Stimulated activated CD4-positive, alpha-beta T cell treated with anti-CD3 and anti-CD28 coated beads, Interleukin-12 subunit alpha, Interleukin-12 subunit beta, amount 100 ng/mL, for 24 hours (primary cell): ENCODE results near the gene SMYD3.
"Not testable (repeated sequence)": the region's sequence is repeated elsewhere in the genome, so short reads cannot be mapped to it uniquely, and the experiment has no call there.

Source experiments
- DNase-seq, 2 experiments: peaks; one replicate each; pipeline ENCODE4 v3.0.0-alpha.2; 2020; ENCODE audit warnings: low read depth in 2 of 2

The SMYD3 gene

DNA sequence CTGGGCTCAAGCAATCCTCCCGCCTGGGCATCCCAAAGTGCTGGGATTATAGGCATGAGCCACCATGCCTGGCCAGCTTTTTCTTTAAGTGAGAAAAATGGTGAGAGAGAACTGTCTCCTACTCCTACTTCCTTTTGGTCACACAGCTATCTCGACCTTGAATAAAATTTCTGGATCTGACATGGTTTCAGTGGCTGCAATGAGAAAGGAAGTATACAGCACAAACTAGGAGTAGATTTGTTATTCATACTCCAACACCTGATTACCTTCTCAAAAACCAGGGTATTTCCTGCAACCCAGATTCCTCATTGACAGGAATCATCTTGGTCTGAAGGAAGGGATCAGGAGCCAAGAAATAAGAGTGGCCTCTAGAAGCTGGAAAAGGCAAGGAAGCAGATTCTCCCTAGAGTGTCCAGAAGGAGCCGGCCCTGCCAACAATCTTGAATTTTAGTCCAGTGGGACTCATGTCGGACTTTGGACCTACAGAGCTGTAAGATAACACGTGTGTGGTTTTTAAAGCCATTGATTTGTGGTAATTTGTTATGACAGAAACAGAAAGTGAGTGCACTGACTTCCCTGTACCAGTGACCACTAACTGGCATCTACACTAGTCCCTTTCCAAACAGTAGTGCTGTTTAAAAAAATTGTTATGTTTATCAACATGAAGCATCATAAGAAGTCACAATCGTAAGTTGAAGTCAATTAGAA is 516.6 kb downstream of the SMYD3 start:
- no peak for DNase-seq

DNA sequence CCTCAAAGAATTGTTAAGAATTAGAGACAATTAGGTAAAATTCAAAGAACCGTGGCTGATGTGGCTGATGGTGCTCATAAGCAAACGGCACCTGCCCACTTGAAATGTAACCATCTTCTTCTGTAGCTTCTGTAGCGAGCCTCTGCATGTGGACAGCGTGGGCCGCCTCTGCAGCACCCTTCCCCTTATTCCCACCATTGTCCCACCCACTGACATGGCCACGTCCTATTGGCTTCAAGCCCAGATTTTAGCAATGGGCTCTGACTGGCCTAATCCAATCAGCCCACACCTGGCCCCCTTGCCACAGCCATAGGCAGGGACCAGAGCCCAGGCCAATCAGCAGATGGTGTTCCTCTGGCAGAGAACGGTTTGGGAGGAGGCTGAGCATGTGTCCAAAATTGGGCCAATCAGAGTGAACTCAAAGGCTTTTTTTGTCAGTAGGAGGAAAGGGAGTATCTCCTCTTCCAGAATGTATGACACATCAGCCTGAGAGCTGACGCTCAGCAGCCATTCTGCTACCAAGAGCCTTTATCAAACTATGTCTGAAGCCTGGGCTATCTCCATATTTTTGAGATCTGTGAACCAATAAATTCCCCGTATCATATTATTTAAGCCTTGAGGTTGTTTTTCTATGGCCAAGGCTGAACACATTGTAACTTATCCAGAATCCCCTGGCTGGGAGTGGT is 518.5 kb downstream of the SMYD3 start:
- DNase-seq, result no peak

DNA sequence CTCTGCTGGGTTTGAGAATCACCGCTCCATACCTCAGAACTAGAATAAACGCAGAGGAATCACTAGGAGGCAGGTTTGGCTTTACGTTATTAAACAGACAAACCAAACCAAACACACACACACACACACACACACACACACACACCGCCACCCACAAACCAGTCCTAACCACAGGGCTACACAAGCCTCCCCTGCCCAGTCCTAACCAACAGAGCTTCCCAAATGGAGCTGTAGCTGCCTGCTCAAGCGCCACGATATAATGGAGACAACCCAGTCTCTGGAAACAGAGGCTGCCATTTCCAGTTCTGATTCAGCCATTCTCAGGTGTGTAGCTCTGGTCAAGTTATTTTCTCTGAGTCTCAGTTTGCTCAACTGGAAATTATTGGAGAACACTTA is 519.1 kb downstream of the SMYD3 start:
- DNase-seq, result no peak

DNA sequence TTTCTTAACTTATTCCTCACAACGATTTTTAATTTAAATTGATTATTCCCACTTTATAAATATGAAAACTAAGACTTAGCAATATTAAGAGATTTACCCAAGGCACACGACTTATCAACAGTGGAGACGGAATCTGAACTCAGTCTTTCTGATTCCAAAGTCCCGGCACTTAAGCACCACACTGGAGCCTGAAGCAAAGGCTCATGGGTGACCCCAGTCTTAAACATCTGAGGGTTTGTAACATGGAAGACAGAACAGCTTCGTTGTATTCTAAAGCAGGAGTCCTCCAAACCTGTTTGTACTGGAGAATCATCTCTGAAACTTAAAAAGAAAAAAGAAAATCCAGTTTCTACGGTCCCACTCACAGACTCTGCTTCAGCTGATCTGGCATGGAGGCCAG is 519.5 kb downstream of the SMYD3 start:
- DNase-seq, result no peak

DNA sequence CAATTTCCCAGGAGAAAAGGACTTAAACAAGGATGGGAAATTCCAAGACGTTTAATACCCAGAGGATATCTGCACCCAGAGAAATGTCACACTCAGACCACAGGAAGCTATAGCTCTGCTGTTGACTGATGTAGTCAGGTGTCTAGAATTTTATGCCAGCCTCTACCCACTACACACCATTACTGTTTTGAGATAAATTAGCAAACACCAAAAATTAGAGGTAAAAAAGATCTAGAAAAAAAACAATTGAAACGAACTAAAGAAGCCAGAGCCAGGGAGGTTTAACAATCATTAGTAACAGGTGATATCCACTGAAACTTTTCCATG is 519.9 kb downstream of the SMYD3 start:
- no peak for DNase-seq

DNA sequence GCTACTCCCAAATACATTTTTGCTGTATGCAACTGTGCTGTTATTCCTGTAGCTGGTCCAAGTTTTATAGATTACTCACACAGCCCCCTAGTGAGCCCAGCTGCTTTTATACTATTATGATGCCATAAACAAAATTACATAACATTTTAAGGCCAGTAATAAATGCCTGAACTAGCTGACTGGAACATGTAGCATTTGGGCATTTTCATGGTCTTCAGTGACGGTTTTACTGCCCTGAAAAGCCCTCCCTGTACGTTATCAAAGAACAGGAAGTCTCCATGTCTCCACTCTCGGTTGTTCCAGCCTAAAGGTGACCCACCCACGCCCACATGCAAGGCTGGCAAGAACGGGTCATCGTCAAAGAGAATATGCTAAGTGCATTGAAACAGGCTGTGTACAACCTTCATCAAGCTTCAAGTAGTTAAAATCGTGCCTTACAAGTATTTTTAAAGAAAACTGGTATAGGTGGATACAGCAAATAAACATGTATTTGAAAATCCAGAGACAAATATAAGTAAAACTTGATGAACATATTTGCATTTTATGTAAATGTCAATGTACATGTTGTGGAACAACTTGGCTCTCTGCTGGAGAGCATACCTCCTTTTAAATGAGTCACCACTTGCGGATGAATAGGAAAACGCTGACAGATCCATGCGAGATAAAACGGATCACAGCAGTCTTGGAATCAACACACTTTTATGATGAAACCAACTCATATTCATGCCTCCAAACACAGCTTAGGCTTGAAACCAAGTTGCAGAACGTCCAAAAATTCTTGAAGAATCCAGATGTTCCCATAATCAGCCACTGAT is 520.5 kb downstream of the SMYD3 start:
- DNase-seq, result no peak

DNA sequence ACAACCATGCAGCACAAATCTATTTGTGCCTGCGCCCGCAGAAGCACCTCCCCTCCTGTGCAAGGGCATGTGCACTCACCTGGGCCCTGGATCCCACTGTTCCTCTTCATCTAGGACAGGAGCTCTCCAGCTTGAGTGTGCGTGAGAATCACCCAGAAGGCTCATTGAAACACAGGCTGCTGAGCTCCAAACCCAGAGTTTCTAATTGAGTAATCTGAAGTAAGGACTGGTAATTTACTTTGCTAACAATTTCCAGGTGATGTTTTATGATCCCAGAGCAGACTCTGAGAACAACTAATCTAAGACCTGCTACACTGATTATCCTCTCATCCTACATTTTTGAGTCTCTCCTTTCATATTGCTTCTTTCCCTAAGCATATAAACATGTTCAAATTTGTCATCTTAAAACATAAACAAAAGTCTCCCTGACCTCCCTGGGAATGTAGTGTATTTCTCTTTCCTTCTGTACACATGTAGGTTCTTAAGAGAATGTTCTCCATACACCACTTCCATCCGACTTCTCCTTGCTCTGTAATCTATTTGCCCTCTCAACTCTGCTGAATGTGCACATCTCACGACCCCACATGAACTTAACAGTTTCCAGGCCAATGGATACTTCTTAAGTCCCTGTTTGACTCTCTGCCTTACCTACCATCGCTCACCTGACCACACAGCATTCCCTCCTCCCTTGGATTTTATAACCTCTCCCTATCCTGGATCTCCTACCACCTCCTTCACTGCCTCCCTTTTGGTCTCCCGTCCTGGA is 522.5 kb downstream of the SMYD3 start:
- no peak for DNase-seq

DNA sequence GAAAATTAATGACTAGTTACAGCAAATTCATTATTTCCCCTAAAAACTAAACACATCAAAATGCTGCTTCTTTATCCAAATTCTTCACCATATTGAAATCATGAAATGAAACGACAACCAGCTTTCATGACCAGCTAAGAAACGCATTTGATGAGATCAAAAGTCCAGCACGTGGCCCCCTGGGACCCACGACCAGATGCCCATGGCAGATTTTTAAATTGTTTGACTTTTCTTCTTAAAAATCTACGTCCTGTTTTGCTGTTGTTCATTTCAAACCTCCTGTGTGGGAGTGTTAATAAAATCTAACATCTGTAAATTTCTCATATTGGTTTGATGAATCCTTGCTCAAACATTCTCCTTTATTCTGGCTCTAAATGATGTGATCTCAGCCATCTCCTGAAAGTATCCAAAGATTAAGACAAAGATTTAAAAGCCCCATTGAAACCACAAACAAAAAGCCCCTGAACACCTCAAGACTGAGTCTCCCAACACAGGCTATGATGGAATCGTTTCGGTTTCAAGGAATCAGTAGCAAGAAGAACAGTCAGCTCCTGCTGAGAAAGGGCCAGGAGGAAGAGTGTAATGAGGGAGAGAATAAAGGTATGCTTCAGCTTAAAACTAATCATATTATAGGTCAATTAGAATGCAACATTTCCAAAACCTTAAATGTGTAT is 523.6 kb downstream of the SMYD3 start:
- DNase-seq, result no peak

DNA sequence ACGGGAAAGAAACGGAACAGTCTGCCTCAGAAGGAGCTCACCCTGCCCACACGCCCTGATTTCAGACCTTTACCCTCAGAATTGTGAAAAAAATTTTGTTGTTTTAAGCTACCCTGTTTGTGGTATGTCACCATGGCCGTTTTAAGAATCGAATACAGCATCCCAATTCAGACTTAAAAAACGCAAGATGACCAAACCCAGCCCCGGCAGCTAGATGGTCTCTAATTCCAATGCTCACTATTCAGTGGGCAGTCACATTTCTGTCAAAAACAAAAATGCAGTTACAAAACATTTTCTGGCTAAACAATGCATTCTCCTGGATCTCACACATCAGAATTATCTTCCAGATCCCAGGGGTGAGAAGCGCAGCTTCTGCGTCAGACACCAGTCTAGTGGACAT is 527.5 kb downstream of the SMYD3 start:
- DNase-seq, result no peak

DNA sequence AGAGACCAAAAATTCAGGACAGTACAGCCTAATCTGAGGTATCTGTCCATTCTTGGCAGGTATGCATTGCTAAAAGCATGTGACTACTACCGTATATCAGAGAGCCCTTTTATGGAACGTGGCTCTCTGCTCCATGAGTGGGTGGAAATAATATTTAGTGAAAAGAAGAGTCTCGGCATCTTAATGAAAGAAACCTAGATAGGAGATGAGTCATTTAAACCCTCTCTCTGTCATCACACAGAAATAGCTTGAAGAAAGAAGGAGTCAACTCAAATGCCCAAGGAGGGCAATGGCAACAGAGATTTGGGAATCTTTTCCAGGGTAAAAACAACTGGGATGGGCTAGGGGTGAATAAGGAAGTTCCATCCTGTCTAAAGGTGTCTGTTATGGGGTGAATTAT is 528.2 kb downstream of the SMYD3 start:
- no peak for DNase-seq

DNA sequence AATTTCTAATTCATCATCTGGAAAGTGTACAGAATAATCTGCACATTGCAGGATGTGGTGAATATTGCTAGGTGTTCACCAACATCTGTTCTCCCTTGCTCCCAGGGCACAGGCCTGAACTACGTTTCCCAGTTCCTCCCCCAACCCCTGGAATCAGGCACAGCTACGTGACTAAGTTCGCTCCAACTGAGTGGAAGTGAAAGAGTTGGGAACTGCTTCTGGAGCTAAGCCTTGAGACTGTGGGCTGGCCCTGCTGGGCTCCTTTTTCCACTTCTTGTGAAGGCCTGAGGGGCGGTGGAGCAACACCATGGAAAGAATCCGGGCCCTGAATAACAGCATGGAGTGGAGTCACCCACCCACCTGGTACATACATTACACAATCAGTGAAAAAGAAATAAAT is 534.6 kb downstream of the SMYD3 start:
- no peak for DNase-seq

DNA sequence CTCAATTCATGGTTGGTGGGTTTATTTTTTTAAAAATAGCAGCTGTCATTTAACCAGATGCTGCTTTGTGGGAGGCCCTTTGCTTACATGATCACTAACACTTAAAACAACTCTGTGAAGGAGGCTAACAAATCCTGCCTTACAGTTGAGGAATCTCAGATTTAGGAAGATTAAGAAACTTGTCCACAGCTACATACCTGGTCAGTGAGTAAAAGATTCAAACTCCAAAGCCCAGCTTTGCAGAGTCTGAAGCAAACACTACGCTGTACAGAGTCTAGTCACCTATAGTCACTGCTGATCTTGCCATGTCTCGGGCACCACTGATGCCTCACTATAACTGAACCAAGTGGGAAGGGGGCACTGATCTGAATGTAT is 535.4 kb downstream of the SMYD3 start:
- DNase-seq, result no peak

DNA sequence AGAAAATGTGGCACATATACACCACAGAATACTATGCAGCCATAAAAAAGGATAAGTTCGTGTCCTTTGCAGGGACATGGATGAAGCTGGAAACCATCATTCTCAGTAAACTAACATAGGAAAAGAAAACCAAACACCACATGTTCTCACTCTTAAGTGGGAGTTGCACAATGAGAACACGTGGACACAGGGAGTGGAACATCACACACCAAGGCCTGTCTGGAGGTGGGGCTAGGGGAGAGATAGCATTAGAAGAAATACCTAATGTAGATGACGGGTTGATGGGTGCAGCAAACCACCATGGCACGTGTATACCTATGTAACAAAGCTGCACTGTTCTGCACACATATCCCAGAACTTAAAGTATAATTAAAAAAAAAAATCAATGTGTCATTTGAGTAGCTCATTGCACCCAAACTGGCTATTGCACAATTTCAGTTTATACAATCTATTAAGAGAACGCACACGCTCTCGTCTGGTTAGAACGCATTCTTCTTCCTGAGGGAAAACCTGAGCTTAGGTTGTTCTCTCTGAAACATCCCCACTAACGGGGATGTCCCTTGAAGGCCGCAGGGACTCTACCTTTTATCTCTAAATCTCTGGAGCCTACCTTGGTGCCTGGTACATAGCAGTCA is 535.9 kb downstream of the SMYD3 start:
- DNase-seq, result not testable (repeated sequence)

DNA sequence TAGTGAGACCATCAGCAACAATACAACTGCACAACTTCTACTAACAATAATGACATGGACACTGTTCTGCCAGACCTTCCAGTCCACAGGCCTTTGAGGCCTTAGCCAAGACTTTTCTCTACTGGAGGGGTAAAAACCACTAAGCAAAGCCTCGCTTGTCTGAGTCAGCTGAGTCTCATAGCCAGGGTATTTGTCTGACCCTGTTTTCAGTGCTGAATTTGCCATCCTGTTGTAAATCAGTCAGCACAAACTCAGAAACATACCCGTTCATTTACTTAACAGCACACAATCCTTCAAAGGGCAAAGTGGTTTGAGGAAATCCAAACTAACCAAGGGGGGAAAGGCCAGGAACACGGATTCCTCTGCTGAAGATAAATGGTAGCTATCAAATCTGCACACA is 537.8 kb downstream of the SMYD3 start:
- DNase-seq, result no peak

DNA sequence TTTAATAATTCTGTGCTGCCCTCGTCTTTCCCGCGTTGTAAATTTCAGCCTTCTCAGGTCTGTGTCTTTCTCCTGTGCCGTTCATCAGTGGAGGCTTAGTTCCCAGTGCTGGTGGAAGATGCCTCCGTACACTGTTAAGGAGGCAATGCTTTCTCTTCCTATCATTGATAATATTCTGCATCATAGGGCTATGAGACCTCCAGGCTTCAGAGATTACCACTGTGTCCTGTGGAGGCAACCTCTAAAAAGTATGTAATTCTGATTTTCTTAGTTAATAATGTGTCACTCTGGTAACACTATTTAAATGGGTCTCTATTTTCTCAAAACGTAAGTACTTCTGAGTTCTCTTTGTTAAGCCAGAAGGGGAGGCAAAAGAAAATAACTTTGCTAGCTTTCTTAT is 538.3 kb downstream of the SMYD3 start:
- no peak for DNase-seq

DNA sequence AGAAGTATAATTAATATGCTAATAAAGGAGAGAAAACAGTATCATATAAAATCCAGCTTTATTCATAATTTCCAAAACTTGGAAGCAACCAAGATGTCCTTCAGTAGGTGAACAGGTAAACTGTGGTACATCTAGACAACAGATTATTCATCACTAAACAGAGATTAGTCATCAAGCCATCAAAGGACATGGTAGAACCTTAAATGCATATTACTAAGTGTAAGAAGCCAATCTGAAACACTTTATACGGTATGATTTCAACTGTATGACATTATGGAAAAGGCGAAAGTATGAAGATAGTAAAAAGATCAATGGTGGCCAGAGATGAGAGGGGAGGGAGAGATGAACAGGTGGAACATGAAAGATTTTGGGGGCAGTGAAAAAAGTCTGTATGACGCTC is 541.7 kb downstream of the SMYD3 start:
- DNase-seq, result no peak

DNA sequence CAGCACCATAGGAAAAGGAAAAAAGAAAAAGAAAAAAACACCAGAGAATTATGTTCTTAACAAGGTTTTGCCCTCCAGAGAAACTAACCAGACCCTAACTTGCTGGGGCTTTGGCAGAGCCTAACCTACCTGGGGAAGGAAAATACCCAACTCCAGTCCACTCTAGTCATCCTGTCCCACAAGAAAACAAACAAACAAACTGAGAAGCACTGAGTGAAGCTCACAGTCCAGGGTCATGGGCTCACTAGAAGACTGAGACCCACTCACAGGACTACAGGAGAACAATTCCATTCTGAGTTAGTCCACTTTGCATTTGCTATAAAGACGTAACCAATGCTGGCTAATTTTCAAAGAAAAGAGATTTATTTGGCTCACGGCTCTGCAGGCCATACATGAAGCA is 543.4 kb downstream of the SMYD3 start:
- DNase-seq, result no peak

DNA sequence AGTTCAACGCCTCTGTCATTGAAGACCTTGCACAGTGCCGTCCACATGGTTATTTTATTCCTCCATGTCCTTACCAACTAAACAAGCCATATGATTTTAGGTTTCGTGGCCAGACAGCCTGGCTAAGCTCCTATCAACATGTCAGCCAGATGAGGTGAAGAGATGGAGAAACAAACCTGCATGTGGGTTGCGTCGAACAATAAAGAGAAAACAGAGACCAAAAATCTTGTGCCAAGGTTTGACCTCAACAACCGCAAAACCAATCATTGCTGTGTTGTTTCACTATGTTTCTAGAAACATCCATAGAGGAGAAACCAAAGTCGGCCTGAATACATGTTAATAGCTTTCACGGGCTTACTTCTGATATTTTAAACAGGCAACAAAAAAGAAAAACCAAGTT is 544.6 kb downstream of the SMYD3 start:
- no peak for DNase-seq

DNA sequence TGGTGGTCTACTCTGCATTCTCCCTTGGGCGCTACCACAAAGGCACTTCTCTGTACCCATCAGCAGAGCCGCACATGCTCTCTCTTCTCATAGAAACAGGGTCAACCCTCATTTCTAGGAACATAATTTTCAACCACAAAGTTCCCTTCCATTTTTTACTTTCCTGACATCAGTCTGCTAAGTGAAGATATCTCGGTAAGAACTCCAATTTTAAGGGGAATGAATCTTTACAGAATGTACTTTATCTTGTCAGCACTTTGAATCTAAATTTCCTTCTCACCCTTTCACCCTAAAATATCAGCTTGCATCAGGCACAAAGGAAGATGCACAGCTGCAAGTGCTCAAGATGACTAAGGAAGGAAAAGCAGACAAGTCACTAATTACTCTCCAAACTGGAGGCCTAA is 545.9 kb downstream of the SMYD3 start:
- DNase-seq, result no peak

DNA sequence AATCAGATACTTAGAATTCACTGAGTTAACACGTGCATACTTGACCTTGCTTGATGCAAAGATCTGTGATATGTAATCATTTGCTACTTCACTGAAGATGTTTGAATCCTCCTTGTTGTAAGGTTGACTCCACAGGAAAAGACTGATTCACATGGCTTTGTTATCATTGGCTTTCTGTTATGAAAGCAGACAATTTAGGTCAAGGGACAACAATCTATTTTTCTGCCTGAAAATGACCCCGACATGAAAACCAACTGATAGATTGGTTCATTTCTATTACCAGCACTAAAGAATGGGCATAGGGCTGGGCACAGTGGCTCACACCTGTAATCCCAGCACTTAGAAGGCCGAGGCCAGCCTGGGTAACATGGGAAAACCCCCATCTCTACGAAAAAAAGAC is 546.9 kb downstream of the SMYD3 start:
- no peak for DNase-seq

DNA sequence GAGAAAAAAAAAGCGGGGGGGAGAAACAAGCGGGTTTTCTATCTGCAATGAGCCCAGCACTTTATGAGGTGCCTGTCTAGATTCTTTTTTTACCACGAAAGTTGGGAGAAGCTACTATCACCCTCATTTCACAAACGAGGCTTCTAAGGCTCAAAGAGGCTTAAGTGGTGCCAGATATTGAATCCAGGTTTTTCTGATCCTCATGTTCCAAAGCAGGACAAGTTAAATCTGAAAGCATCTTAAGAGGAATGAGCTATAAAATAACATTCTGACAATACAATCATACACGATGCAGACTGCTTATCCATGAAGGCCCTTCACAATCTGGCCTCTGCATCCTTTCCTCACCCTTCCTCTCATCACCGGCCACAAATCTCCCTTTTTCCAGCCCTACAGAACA is 549.1 kb downstream of the SMYD3 start:
- DNase-seq, result no peak
